Breast epithelium (tissue), 3 donors: ENCODE data around the gene PLEKHD1.

Experiments
- CTCF ChIP-seq, 3 donors: fragments of 450-650 bp; IDR thresholded peaks; one replicate each; pipeline ENCODE4 v1.5.1; 2016 to 2017; ENCODE audit warnings: antibody characterized with exemption in 3 of 3, mild to moderate bottlenecking in 3 of 3, moderate library complexity in 3 of 3
- POLR2AphosphoS5 ChIP-seq, 3 donors: sonication (generic); formaldehyde crosslinking; IDR thresholded peaks; one replicate each; pipeline ENCODE4 v1.6.1; 2017; ENCODE audit warnings: antibody characterized with exemption in 3 of 3

GRCh38 chr14:69571449-69572029 lies 87.0 kb downstream of the PLEKHD1 start:
- TF ChIP-seq CTCF (IDR thresholded peaks at IDR 0.05) = no peak
- TF ChIP-seq POLR2AphosphoS5 (IDR thresholded peaks at IDR 0.05) = no peak
